Measurements from ENCODE around the gene KLF15. TPM values are rescaled to one million over a fixed set of nuclear protein-coding genes. Genes with fewer than 3 reads are reported as not detected.

Gene KLF15
- total and polyA plus RNA-seq, 2 experiments from 2014 or later = 3.5 to 19.8 TPM

DNA sequence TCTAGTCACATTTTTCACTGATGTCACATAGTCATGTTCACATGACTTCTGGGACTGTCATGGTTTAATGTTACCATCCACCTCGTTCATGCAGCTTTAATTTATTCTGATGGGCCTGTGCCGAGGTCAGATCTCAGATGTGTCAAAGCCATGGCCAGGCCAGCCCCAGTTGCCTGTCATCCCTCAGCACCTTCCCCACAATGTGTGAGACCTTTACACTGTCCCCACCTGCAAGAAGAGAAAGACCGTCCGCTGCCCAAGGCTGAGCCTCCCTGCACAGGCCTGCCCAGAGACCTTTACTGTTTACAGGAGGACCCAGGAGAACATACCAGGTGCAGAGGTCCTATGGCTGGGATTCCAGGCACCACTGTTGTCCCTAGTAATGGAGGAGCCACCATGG lies 12.8 kb upstream of the KLF15 start:
- H3K9me3 Mint-ChIP-seq = no peaks in the 10 kb centered on the region
- H3K27me3 Mint-ChIP-seq (ENCODE audit: insufficient read depth, low read depth, poor library complexity) = no peaks in the 10 kb centered on the region
- H3K27ac Mint-ChIP-seq = no peak overlapping the region
- DNase-seq (ENCODE audit: low spot score) (no peak), ATAC-seq (no peak)
- no peak overlapping the region for H2AFZ ChIP-seq
- no peaks in the 10 kb centered on the region for H3K4me1 ChIP-seq (ENCODE audit: insufficient read depth)
- no peaks in the 10 kb centered on the region for H4K20me1 ChIP-seq (replicated peaks; ENCODE audit: insufficient read depth)
- no peak overlapping the region for H3K4me3 ChIP-seq
- no peak overlapping the region for H3K27ac ChIP-seq (ENCODE audit: low read depth)
- H3K4me3 Mint-ChIP-seq = no peak overlapping the region
- H3K27me3 ChIP-seq (ENCODE audit: insufficient read depth) = no peaks in the 10 kb centered on the region
- H3K36me3 ChIP-seq (ENCODE audit: insufficient read depth) = no peaks in the 10 kb centered on the region
- no peak for TF ChIP-seq REST (IDR thresholded peaks at IDR 0.05; ENCODE audit: unreplicated experiment)
- TF ChIP-seq ZNF331 (CRISPR knock-in tag; IDR thresholded peaks at IDR 0.05; ENCODE audit: low read depth) = no peak
- TF ChIP-seq POLR2AphosphoS5 (IDR thresholded peaks at IDR 0.05; ENCODE audit: low read depth) = no peak
- no peak for TF ChIP-seq JUNB (IDR thresholded peaks at IDR 0.05; ENCODE audit: unreplicated experiment)
- no peak for TF ChIP-seq NANOG (IDR thresholded peaks at IDR 0.05; ENCODE audit: borderline replicate concordance)
- TF ChIP-seq, protein P1, sequence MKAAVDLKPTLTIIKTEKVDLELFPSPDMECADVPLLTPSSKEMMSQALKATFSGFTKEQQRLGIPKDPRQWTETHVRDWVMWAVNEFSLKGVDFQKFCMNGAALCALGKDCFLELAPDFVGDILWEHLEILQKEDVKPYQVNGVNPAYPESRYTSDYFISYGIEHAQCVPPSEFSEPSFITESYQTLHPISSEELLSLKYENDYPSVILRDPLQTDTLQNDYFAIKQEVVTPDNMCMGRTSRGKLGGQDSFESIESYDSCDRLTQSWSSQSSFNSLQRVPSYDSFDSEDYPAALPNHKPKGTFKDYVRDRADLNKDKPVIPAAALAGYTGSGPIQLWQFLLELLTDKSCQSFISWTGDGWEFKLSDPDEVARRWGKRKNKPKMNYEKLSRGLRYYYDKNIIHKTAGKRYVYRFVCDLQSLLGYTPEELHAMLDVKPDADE (IDR thresholded peaks at IDR 0.05) = no peak
- TF ChIP-seq CREB1 (CRISPR knock-in tag; IDR thresholded peaks at IDR 0.05; ENCODE audit: low read depth) = no peak
- no peak for TF ChIP-seq ZNF114 (CRISPR knock-in tag; IDR thresholded peaks at IDR 0.05)
- no peak for TF ChIP-seq ZNF462 (CRISPR knock-in tag; IDR thresholded peaks at IDR 0.05)
- TF ChIP-seq EZH2 (IDR thresholded peaks at IDR 0.05; ENCODE audit: low read depth, unreplicated experiment) = no peak
- no peak for TF ChIP-seq EZH2phosphoT487 (IDR thresholded peaks at IDR 0.05; ENCODE audit: unreplicated experiment)
- TF ChIP-seq, protein P2, sequence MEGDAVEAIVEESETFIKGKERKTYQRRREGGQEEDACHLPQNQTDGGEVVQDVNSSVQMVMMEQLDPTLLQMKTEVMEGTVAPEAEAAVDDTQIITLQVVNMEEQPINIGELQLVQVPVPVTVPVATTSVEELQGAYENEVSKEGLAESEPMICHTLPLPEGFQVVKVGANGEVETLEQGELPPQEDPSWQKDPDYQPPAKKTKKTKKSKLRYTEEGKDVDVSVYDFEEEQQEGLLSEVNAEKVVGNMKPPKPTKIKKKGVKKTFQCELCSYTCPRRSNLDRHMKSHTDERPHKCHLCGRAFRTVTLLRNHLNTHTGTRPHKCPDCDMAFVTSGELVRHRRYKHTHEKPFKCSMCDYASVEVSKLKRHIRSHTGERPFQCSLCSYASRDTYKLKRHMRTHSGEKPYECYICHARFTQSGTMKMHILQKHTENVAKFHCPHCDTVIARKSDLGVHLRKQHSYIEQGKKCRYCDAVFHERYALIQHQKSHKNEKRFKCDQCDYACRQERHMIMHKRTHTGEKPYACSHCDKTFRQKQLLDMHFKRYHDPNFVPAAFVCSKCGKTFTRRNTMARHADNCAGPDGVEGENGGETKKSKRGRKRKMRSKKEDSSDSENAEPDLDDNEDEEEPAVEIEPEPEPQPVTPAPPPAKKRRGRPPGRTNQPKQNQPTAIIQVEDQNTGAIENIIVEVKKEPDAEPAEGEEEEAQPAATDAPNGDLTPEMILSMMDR (conservative IDR thresholded peaks at IDR 0.05; ENCODE audit: low read depth in 2 of 2) = no peak
- H3K4me2 ChIP-seq = no peak overlapping the region
- H3F3A ChIP-seq (replicated peaks; ENCODE audit: low read depth) = no peaks in the 10 kb centered on the region
- no peaks in the 10 kb centered on the region for H3K36me3 Mint-ChIP-seq (ENCODE audit: low read depth)
- H3K79me2 ChIP-seq (replicated peaks; ENCODE audit: insufficient read depth) = no peaks in the 10 kb centered on the region
- H3K9me2 ChIP-seq (ENCODE audit: insufficient read depth) = no peaks in the 10 kb centered on the region
- H3K4me1 Mint-ChIP-seq = peaks cover 3% of the 10 kb centered on the region; the same call in 1 of the 3 replicates
